ENCODE measurements around the gene NEMP2. TPM values are rescaled to one million over a fixed set of nuclear protein-coding genes. Genes with fewer than 3 reads are reported as not detected.
A peak's percentile ranks its signal among the peaks of the same experiment; 100 is the strongest.

The NEMP2 gene
- total RNA-seq, 1 experiment from 2014 or later = 46.0 TPM

DNA sequence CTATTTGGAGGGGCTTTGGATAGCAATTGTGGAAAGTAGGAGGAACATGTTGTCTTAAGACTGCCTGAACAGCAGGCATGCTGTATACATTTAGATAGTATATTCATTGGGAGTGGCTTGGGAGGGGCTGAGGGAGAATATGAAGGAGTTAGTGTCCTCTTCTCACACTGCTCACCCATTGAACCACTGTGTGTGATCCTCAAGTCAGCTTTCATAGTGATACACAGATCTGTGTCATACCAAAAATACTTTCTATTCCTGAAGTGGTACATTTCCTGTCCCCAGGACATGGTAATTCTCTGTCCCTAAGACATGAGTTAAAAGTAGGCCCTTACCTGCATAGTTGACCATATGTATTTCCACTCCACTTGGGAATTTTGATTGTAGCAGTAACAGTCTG lies 9.6 kb downstream of the NEMP2 start:
- peak overlapping the region; percentile 53 for H3K27ac Mint-ChIP-seq (ENCODE audit: low read depth, unreplicated experiment)
- no peaks in the 10 kb centered on the region for H3K9me3 Mint-ChIP-seq (ENCODE audit: unreplicated experiment)
- TF ChIP-seq, protein P1, sequence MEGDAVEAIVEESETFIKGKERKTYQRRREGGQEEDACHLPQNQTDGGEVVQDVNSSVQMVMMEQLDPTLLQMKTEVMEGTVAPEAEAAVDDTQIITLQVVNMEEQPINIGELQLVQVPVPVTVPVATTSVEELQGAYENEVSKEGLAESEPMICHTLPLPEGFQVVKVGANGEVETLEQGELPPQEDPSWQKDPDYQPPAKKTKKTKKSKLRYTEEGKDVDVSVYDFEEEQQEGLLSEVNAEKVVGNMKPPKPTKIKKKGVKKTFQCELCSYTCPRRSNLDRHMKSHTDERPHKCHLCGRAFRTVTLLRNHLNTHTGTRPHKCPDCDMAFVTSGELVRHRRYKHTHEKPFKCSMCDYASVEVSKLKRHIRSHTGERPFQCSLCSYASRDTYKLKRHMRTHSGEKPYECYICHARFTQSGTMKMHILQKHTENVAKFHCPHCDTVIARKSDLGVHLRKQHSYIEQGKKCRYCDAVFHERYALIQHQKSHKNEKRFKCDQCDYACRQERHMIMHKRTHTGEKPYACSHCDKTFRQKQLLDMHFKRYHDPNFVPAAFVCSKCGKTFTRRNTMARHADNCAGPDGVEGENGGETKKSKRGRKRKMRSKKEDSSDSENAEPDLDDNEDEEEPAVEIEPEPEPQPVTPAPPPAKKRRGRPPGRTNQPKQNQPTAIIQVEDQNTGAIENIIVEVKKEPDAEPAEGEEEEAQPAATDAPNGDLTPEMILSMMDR (IDR thresholded peaks at IDR 0.05; ENCODE audit: unreplicated experiment) = no peak
- ChIA-PET POLR2A (interaction anchor here (1.0 to 1.5 kb wide), 2 partner anchors 8 to 11 kb away, joined by 3 read pairs; no protein-coding TSS in a partner anchor), CTCF (interaction anchor here (0.6 kb wide), 1 partner anchor 30 kb away, joined by 3 read pairs; no protein-coding TSS in a partner anchor)
- no peaks in the 10 kb centered on the region for H3K27me3 Mint-ChIP-seq (ENCODE audit: insufficient read depth, unreplicated experiment)
- peaks cover 38% of the 10 kb centered on the region for H3K4me1 Mint-ChIP-seq (ENCODE audit: insufficient read depth, unreplicated experiment)
- intact Hi-C loops (cut with micrococcal nuclease) = no loop called here
- H3K4me3 Mint-ChIP-seq (ENCODE audit: unreplicated experiment) = no peak overlapping the region
- H3K36me3 Mint-ChIP-seq (ENCODE audit: insufficient read depth, unreplicated experiment) = peaks cover 7% of the 10 kb centered on the region
- DNase-seq (ENCODE audit: unreplicated experiment) = no peak
- TSS peak; percentile 19 for BruUV-seq (replicated peaks)

GRCh38 chr2:190519975-190520767 lies 14.4 kb downstream of the NEMP2 start:
- TF ChIP-seq, protein P1 (IDR thresholded peaks at IDR 0.05; ENCODE audit: unreplicated experiment) = no peak
- DNase-seq (ENCODE audit: unreplicated experiment) = no peak
- H3K4me1 Mint-ChIP-seq (ENCODE audit: insufficient read depth, unreplicated experiment) = peaks cover 16% of the 10 kb centered on the region
- BruUV-seq (replicated peaks) = no TSS peak
- no peak overlapping the region for H3K27ac Mint-ChIP-seq (ENCODE audit: low read depth, unreplicated experiment)
- ChIA-PET CTCF (interaction anchor here (1.3 kb wide), 1 partner anchor 159 kb away, joined by 6 read pairs; no protein-coding TSS in a partner anchor), POLR2A (no interaction called here)
- H3K4me3 Mint-ChIP-seq (ENCODE audit: unreplicated experiment) = no peak overlapping the region
- intact Hi-C loops (cut with micrococcal nuclease) = loop anchor here (5.0 kb wide), 1 partner anchor 282 kb away; no protein-coding TSS in a partner anchor
- H3K9me3 Mint-ChIP-seq (ENCODE audit: unreplicated experiment) = no peaks in the 10 kb centered on the region
- H3K36me3 Mint-ChIP-seq (ENCODE audit: insufficient read depth, unreplicated experiment) = peaks cover 14% of the 10 kb centered on the region
- no peaks in the 10 kb centered on the region for H3K27me3 Mint-ChIP-seq (ENCODE audit: insufficient read depth, unreplicated experiment)

DNA sequence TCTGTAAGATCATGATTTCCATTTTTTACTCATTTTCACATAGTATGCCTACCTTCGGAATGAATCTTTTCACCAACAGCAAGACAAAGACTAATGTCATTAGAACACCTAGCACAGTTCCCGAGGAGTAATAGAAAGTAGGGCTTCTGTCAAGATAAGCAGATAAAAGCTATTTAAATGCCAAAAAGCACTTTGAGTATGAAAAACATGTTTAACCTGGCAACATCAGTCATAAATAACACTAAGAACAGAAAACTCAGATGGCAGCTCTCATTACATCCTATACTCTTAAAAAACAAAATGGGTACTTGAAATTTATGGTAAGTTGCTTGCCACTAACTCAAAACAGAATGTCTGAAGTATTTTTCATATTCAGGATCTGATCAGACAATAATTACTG lies 17.1 kb downstream of the NEMP2 start:
- Mint-ChIP-seq H3K4me3 (ENCODE audit: unreplicated experiment) (no peak overlapping the region), H3K27ac (ENCODE audit: low read depth, unreplicated experiment) (no peak overlapping the region), H3K4me1 (ENCODE audit: insufficient read depth, unreplicated experiment) (peaks cover 16% of the 10 kb centered on the region), H3K9me3 (ENCODE audit: unreplicated experiment) (no peaks in the 10 kb centered on the region), H3K27me3 (ENCODE audit: insufficient read depth, unreplicated experiment) (no peaks in the 10 kb centered on the region), H3K36me3 (ENCODE audit: insufficient read depth, unreplicated experiment) (peaks cover 27% of the 10 kb centered on the region)
- ChIA-PET CTCF (interaction anchor here (0.6 to 1.8 kb wide), 5 partner anchors 27 to 137 kb away, joined by 3 to 6 read pairs (median 5); no protein-coding TSS in a partner anchor), POLR2A (interaction anchor here (0.6 to 0.9 kb wide), 4 partner anchors 11 to 183 kb away, joined by 3 to 6 read pairs (median 3); no protein-coding TSS in a partner anchor)
- BruUV-seq (replicated peaks) = no TSS peak
- DNase-seq (ENCODE audit: unreplicated experiment) = no peak
- TF ChIP-seq, protein P1 (IDR thresholded peaks at IDR 0.05; ENCODE audit: unreplicated experiment) = no peak
- intact Hi-C loops (cut with micrococcal nuclease) = loop anchor here (5.0 kb wide), 1 partner anchor 285 kb away; no protein-coding TSS in a partner anchor

- intact Hi-C loops (cut with micrococcal nuclease) = loop anchor here (5.0 kb wide), 1 partner anchor 287 kb away; no protein-coding TSS in a partner anchor
- H3K36me3 Mint-ChIP-seq (ENCODE audit: insufficient read depth, unreplicated experiment) = peaks cover 29% of the 10 kb centered on the region
Observed at GRCh38 chr2:190515687-190516086, 18.8 kb downstream of the NEMP2 start.

More at GRCh38 chr2:190515687-190516086, 18.8 kb downstream of the NEMP2 start:
- Mint-ChIP-seq H3K4me1 (ENCODE audit: insufficient read depth, unreplicated experiment) (peaks cover 5% of the 10 kb centered on the region), H3K27ac (ENCODE audit: low read depth, unreplicated experiment) (no peak overlapping the region), H3K4me3 (ENCODE audit: unreplicated experiment) (no peak overlapping the region), H3K9me3 (ENCODE audit: unreplicated experiment) (no peaks in the 10 kb centered on the region), H3K27me3 (ENCODE audit: insufficient read depth, unreplicated experiment) (no peaks in the 10 kb centered on the region)
- TF ChIP-seq, protein P1 (IDR thresholded peaks at IDR 0.05; ENCODE audit: unreplicated experiment) = no peak
- CTCF ChIA-PET = interaction anchor here (0.7 to 7.7 kb wide), 4 partner anchors 14 to 249 kb away, joined by 3 to 91 read pairs (median 4); no protein-coding TSS in a partner anchor
- no TSS peak for BruUV-seq (replicated peaks)
- POLR2A ChIA-PET = interaction anchor here (1.4 kb wide), 1 partner anchor 13 kb away, joined by 3 read pairs; no protein-coding TSS in a partner anchor
- no peak for DNase-seq (ENCODE audit: unreplicated experiment)
